Ectodermal cell (in vitro differentiated cells): ENCODE measurements around the gene MADD.

Experiments
- H3K27ac ChIP-seq: 2 replicates; pipeline ENCODE4 v1.7.0; 2013; ENCODE audit warnings: mild to moderate bottlenecking, low read depth, low read length; ENCODE audit not compliant: insufficient read depth, poor library complexity, severe bottlenecking
- H3K27me3 ChIP-seq: 2 replicates; pipeline ENCODE4 v1.7.0; 2013; ENCODE audit warnings: mild to moderate bottlenecking, low read length; ENCODE audit not compliant: insufficient read depth, control insufficient read depth, poor library complexity, severe bottlenecking
- H3K36me3 ChIP-seq: one replicate; pipeline ENCODE4 v1.7.0; 2013; ENCODE audit warnings: low read length; ENCODE audit not compliant: control insufficient read depth, insufficient read depth
- H3K4me1 ChIP-seq: one replicate; pipeline ENCODE4 v1.7.0; 2013; ENCODE audit warnings: low read length; ENCODE audit not compliant: control insufficient read depth, insufficient read depth
- H3K4me3 ChIP-seq: 2 replicates; pipeline ENCODE4 v1.7.0; 2013; ENCODE audit warnings: low read depth, low read length, control low read depth; ENCODE audit not compliant: insufficient read depth
- H3K9me3 ChIP-seq: 2 replicates; pipeline ENCODE4 v1.7.0; 2013; ENCODE audit warnings: mild to moderate bottlenecking, low read length, moderate library complexity; ENCODE audit not compliant: control insufficient read depth
- WGBS, 2 experiments: methylation state at CpG; one replicate each; pipeline ENCODE4 v1.1.7; 2013; ENCODE audit warnings: missing lambda C conversion rate in 2 of 2; 5-methylcytosine and 5-hydroxymethylcytosine counted together

The MADD gene

DNA sequence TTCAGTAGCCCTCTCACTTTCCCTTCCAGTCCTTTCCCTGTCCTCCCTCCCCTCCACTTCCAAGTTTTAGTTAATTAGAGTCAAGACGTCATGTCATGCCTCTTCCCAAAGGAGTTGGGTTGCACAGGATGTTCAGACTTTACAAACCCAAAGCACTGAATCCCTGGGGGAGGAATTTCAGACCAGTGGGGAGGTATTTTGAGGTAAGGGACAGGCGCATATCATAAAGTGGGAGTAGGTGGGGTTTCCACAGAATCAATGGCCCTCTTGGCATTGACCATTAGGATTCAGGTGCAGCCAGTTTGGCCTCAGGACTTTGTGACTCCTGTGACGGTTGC lies 20.6 kb upstream of the MADD start:
- Histone ChIP-seq H3K4me1 (peaks cover 13% of the 10 kb centered on the region), H3K4me3 (peak overlapping the region; percentile 86), H3K36me3 (peaks cover 16% of the 10 kb centered on the region), H3K27me3 (no peaks in the 10 kb centered on the region), H3K9me3 (no peaks in the 10 kb centered on the region), H3K27ac (no peak overlapping the region)
- WGBS, 2 experiments, result 57 to 62% methylated on average over 3 of the region's 3 CpGs

GRCh38 chr11:47251751-47252150 lies 18.2 kb upstream of the MADD start:
- H3K36me3 ChIP-seq, result no peaks in the 10 kb centered on the region
- WGBS, 2 experiments, result 95 to 100% methylated on average over 3 of the region's 3 CpGs
- H3K9me3 ChIP-seq, result no peaks in the 10 kb centered on the region
- H3K27ac ChIP-seq, result no peak overlapping the region
- H3K4me1 ChIP-seq, result peaks cover 13% of the 10 kb centered on the region
- H3K4me3 ChIP-seq, result no peak overlapping the region
- H3K27me3 ChIP-seq, result no peaks in the 10 kb centered on the region

GRCh38 chr11:47253660-47254059 lies 16.3 kb upstream of the MADD start:
- Histone ChIP-seq H3K4me3 (no peak overlapping the region), H3K9me3 (no peaks in the 10 kb centered on the region), H3K27ac (no peak overlapping the region), H3K36me3 (no peaks in the 10 kb centered on the region), H3K27me3 (no peaks in the 10 kb centered on the region), H3K4me1 (peaks cover 15% of the 10 kb centered on the region)
- 88 to 98% methylated on average over 2 of the region's 2 CpGs for WGBS, 2 experiments

GRCh38 chr11:47254386-47254785 lies 15.5 kb upstream of the MADD start:
- peaks cover 15% of the 10 kb centered on the region for H3K4me1 ChIP-seq
- 87 to 95% methylated on average over 3 of the region's 3 CpGs for WGBS, 2 experiments

DNA sequence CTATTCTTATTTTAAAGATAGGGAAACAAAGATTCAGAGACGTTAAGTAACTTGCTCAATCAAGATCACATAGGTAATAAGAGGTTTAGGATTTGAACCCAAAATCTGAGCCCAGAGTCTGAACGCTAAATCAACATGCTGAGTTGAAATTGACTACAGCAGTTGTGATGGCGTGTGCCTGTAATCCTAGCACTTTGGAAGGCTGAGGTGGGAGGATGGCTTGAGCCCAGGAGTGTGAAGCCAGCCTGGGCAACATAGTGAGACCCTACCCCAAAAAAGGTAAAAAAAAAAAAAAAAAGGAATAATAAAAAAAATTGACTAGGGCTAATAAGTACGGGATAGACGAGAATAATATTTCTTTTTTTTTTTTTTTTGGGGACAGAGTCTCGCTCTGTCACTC lies 13.6 kb upstream of the MADD start:
- Histone ChIP-seq H3K27me3 (no peaks in the 10 kb centered on the region), H3K36me3 (no peaks in the 10 kb centered on the region), H3K4me1 (peaks cover 15% of the 10 kb centered on the region), H3K27ac (no peak overlapping the region), H3K9me3 (no peaks in the 10 kb centered on the region), H3K4me3 (no peak overlapping the region)
- 95 to 96% methylated on average over 6 of the region's 6 CpGs for WGBS, 2 experiments

More at GRCh38 chr11:47254386-47254785, 15.5 kb upstream of the MADD start:
- Histone ChIP-seq H3K4me3 (no peak overlapping the region), H3K27ac (no peak overlapping the region), H3K9me3 (no peaks in the 10 kb centered on the region), H3K36me3 (no peaks in the 10 kb centered on the region), H3K27me3 (no peaks in the 10 kb centered on the region)

DNA sequence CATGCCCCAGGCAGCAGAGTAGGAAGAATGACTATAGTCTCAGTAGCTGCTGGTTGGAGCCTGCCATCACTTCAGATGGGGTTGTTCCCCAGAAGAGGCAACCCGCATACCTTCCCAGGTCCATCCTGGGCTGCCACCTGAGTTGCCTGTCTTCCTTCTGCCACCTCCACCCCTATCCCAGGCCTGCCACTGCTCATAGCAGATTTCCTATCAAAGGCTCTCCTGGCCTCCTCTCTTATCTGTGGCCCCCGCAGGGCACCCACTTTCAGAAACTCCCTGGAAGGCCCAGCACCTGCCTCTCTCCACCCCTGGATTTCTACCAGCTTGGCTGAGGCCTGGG lies 12.8 kb upstream of the MADD start:
- peaks cover 15% of the 10 kb centered on the region for H3K4me1 ChIP-seq
- H3K27ac ChIP-seq, result peak overlapping the region; percentile 9
- peak overlapping the region; percentile 5 for H3K4me3 ChIP-seq
- H3K27me3 ChIP-seq, result no peaks in the 10 kb centered on the region
- H3K9me3 ChIP-seq, result no peaks in the 10 kb centered on the region
- WGBS, 2 experiments, result 76 to 80% methylated on average over 2 of the region's 2 CpGs
- no peaks in the 10 kb centered on the region for H3K36me3 ChIP-seq

DNA sequence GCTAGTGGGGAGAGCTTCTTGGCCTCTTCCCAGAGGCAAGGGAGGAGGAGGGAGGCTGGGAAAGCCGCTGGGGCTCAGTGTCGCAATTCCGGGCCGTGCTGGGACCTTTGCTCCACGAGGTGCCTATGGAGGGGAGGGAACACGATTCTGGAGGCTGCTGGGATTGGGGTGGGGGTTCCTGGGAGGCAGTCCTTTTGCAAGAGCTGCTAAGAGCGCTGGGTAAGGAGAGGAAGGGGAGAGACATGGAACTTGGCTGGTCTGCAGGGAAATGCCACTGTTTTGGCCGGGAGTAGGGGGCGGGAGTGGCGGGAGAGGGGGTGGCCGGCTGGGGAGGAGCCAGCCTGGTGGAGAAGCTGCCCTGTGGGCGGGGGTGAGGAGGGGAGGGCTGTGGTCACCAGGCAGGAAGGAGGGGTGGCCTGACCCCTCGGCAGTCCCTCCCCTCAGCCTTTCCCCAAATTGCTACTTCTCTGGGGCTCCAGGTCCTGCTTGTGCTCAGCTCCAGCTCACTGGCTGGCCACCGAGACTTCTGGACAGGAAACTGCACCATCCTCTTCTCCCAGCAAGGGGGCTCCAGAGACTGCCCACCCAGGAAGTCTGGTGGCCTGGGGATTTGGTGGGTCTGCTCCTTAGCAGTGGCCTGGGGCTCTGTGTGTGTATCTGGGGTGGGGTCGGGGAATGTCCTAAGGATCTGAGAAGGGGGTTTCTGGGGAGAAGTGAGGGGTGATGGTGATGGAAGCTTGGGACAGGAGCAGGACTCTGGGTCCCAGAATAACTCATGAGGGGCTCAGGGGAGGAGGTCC lies 12.2 kb upstream of the MADD start, which contains the start of gene NR1H3:
TSS of gene NR1H3 (plus strand) at position 480 of the 800 bp plus-strand sequence. CDS start 1,221 bp downstream, outside the sequence.
- H3K36me3 ChIP-seq, result no peaks in the 10 kb centered on the region
- 14 to 16% methylated on average over 15 of the region's 15 CpGs for WGBS, 2 experiments
- H3K9me3 ChIP-seq, result no peaks in the 10 kb centered on the region
- H3K4me1 ChIP-seq, result peaks cover 15% of the 10 kb centered on the region
- H3K27me3 ChIP-seq, result no peaks in the 10 kb centered on the region
- H3K27ac ChIP-seq, result peak within 1 kb of the TSS; percentile 9
- peak within 1 kb of the TSS; percentile 5 for H3K4me3 ChIP-seq

- Histone ChIP-seq H3K36me3 (no peaks in the 10 kb centered on the region), H3K27me3 (no peaks in the 10 kb centered on the region), H3K27ac (no peak overlapping the region), H3K4me3 (no peak overlapping the region), H3K9me3 (no peaks in the 10 kb centered on the region), H3K4me1 (peaks cover 15% of the 10 kb centered on the region)
- 90 to 91% methylated on average over 11 of the region's 11 CpGs for WGBS, 2 experiments
Measured at GRCh38 chr11:47258317-47258902, 11.5 kb upstream of the MADD start.

DNA sequence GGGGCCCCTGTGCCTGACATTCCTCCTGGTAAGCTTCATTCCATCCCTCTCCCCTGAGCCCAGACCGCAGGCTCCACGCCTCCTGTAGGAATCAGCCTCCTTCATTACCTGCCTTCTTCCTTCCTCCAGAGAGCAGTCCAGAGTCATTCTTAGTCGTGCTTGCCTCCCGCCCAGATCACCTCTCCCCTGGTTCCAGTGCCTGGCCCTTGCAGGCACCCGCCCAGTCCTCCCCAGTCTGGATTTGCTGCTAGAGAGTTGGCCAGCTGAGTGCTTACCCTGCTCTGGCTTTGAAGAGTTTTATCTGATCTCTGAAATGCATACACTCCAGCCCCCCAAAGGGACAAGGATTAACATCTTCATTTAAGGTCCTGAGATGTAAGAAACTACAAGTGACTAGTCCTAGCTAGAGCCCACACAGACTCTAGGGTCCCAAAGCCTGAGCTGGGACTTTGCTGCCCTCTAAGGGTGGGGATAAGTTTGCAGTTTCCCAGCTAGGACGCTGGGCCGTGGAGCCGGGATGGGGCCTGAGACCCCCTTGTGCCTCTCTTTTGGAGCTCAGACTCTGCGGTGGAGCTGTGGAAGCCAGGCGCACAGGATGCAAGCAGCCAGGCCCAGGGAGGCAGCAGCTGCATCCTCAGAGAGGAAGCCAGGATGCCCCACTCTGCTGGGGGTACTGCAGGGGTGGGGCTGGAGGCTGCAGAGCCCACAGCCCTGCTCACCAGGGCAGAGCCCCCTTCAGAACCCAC lies 10.5 kb upstream of the MADD start:
- no peaks in the 10 kb centered on the region for H3K27me3 ChIP-seq

DNA sequence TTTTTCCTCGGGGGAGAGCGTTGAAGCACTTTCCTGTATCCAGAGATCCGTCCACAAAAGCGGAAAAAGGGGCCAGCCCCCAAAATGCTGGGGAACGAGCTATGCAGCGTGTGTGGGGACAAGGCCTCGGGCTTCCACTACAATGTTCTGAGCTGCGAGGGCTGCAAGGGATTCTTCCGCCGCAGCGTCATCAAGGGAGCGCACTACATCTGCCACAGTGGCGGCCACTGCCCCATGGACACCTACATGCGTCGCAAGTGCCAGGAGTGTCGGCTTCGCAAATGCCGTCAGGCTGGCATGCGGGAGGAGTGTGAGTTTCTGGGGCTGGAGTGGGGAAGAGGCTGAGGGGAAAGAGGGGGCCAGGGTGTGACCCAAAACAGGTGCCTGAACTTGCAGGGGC lies 9.6 kb upstream of the MADD start:
- H3K4me3 ChIP-seq, result no peak overlapping the region
- no peaks in the 10 kb centered on the region for H3K9me3 ChIP-seq
- WGBS, 2 experiments, result 94% methylated on average over 19 of the region's 19 CpGs
- H3K4me1 ChIP-seq, result peaks cover 8% of the 10 kb centered on the region
- no peak overlapping the region for H3K27ac ChIP-seq
- no peaks in the 10 kb centered on the region for H3K36me3 ChIP-seq
- H3K27me3 ChIP-seq, result no peaks in the 10 kb centered on the region

More for the DNA sequence above, 10.5 kb upstream of the MADD start:
- 56 to 57% methylated on average over 10 of the region's 10 CpGs for WGBS, 2 experiments
- Histone ChIP-seq H3K27ac (no peak overlapping the region), H3K9me3 (no peaks in the 10 kb centered on the region), H3K4me1 (peaks cover 8% of the 10 kb centered on the region), H3K4me3 (no peak overlapping the region), H3K36me3 (no peaks in the 10 kb centered on the region)
